Breast epithelium (tissue), 3 donors: Measurements from ENCODE around the gene ZNF679.

Experiments
- CTCF ChIP-seq, 3 donors: fragments of 450-650 bp; IDR thresholded peaks; one replicate each; pipeline ENCODE4 v1.5.1; 2016 to 2017; ENCODE audit warnings: antibody characterized with exemption in 3 of 3, mild to moderate bottlenecking in 3 of 3, moderate library complexity in 3 of 3
- POLR2A ChIP-seq: fragments of 450-650 bp; IDR thresholded peaks from one replicate; pipeline ENCODE4 v1.6.1; 2016; ENCODE audit warnings: antibody characterized with exemption, mild to moderate bottlenecking, moderate library complexity

- no peak for TF ChIP-seq CTCF (IDR thresholded peaks at IDR 0.05)
- TF ChIP-seq POLR2A: no peak
These were observed 36.0 kb upstream of the ZNF679 start for GRCh38 chr7:64192148-64192704.
